Gastroesophageal sphincter (tissue), 3 donors: Measurements from ENCODE around the gene HLA-DPB1.

Experiments used
- CTCF ChIP-seq, 4 experiments: fragments of 200-600 bp in 2 of 4; fragments of 450-650 bp in 2 of 4; sonication (generic) in 1 of 4; IDR thresholded peaks; one replicate each; pipeline ENCODE4 v1.5.1; 2017 to 2019; ENCODE audit warnings: antibody characterized with exemption in 4 of 4, mild to moderate bottlenecking in 2 of 4, moderate library complexity in 2 of 4
- POLR2A ChIP-seq, 2 donors: fragments of 450-650 bp; IDR thresholded peaks; one replicate each; pipeline ENCODE4 v1.6.1; 2017; ENCODE audit warnings: antibody characterized with exemption in 2 of 2, mild to moderate bottlenecking in 2 of 2, moderate library complexity in 1 of 2
- POLR2AphosphoS5 ChIP-seq: sonication (generic); formaldehyde crosslinking; IDR thresholded peaks from one replicate; pipeline ENCODE4 v1.6.1; 2017; ENCODE audit warnings: antibody characterized with exemption

GRCh38 chr6:33030245-33030644, 45.5 kb upstream of the HLA-DPB1 start:
- TF ChIP-seq CTCF (IDR thresholded peaks at IDR 0.05) (no peak), POLR2AphosphoS5 (no peak), POLR2A (IDR thresholded peaks at IDR 0.05) (no peak)
